HEK293 (cell line): ENCODE results near the gene RASL11A.

ENCODE experiments used
- CTCF ChIP-seq: fragments of 450-650 bp; formaldehyde crosslinking; IDR thresholded peaks from 2 replicates; pipeline ENCODE4 v1.5.1; 2016; ENCODE audit warnings: missing biosample characterization, missing genetic modification characterization
- ELK4 ChIP-seq: IDR thresholded peaks from 2 replicates; pipeline ENCODE4 v1.6.1; 2011; ENCODE audit warnings: mild to moderate bottlenecking, low read depth, low read length, borderline replicate concordance
- PATZ1 ChIP-seq: fragments of 450-650 bp; formaldehyde crosslinking; IDR thresholded peaks from 2 replicates; pipeline ENCODE4 v1.5.1; 2016; ENCODE audit warnings: missing biosample characterization, missing genetic modification characterization
- PBX3 ChIP-seq: sonication (generic); formaldehyde crosslinking; IDR thresholded peaks from 2 replicates; pipeline ENCODE4 v1.8.1; 2022; ENCODE audit warnings: mild to moderate bottlenecking, moderate library complexity, missing genetic modification reagents
- ZNF398 ChIP-seq: fragments of 450-650 bp; formaldehyde crosslinking; IDR thresholded peaks from 2 replicates; pipeline ENCODE4 v1.5.1; 2017; ENCODE audit warnings: missing biosample characterization, missing genetic modification characterization

- no peak for TF ChIP-seq PBX3 (CRISPR knock-in tag)
- no peak for TF ChIP-seq CTCF (tag by site-specific recombination)
- TF ChIP-seq ZNF398, result no peak
- TF ChIP-seq ELK4, result no peak
- TF ChIP-seq PATZ1 (tag by site-specific recombination), result no peak
Observed at GRCh38 chr13:27281420-27281819, 10.8 kb downstream of the RASL11A start.
